Non-pigmented ciliary epithelial cell (primary cell): ENCODE measurements around the gene UPF3A.
"Not testable (repeated sequence)": the region's sequence is repeated elsewhere in the genome, so short reads cannot be mapped to it uniquely, and the experiment has no call there.

Experiments used
- DNase-seq: peaks from one replicate; pipeline ENCODE4 v3.0.0-alpha.2; 2010; ENCODE audit warnings: low read depth

The UPF3A gene, protein sequence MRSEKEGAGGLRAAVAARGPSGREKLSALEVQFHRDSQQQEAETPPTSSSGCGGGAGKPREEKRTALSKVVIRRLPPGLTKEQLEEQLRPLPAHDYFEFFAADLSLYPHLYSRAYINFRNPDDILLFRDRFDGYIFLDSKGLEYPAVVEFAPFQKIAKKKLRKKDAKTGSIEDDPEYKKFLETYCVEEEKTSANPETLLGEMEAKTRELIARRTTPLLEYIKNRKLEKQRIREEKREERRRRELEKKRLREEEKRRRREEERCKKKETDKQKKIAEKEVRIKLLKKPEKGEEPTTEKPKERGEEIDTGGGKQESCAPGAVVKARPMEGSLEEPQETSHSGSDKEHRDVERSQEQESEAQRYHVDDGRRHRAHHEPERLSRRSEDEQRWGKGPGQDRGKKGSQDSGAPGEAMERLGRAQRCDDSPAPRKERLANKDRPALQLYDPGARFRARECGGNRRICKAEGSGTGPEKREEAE

DNA sequence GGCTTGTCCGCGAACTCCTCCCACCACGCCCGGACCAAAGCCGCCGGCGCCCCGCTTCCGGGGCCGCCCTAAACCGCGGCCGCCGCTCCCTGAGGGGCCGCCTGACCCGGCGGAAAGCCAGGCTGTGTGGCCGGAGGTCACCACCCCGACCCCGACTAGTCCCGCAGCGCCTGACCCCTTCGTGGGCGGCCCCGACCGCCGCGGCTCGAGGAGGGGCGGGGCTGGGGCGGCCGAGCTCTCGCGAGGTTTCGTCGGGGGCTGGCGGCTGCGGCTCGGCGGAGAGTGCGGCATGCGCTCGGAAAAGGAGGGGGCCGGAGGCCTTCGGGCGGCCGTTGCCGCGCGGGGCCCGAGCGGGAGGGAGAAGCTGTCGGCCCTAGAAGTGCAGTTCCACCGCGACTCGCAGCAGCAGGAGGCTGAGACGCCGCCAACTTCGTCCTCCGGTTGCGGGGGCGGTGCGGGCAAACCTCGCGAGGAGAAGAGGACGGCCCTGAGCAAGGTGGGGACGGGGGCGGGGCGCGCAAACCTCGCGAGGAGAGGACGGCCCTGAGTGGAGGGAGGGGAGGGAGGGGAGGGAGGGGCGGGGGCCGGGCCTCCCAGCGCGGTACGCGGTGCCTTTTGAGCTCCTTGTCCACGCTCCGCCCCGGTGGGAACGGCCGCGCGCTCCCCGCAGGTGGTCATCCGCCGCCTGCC is at the start of gene UPF3A:
TSS of gene UPF3A (plus strand) at position 251 of the 690 bp plus-strand sequence. CDS start at position 290, 39 bp downstream.
- DNase-seq = no peak

DNA sequence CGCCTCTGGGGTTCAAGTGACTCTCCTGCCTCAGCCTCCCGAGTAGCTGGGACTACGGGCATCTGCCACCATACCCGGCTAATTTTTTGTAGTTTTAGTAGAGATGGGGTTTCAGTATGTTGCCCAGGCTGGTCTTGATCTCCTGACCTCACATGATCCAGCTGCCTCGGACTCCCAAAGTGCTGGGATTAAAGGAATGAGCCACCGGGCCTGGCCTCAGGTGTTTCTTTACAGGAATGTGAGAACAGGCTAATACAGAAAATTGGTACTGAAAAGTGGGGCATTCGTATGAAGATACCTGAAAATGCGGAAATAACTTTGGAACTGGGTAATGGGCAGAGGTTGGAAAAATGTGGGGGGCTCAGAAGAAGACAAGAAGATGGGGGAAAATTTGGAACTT is 49.5 kb upstream of the UPF3A start:
- DNase-seq = no peak

DNA sequence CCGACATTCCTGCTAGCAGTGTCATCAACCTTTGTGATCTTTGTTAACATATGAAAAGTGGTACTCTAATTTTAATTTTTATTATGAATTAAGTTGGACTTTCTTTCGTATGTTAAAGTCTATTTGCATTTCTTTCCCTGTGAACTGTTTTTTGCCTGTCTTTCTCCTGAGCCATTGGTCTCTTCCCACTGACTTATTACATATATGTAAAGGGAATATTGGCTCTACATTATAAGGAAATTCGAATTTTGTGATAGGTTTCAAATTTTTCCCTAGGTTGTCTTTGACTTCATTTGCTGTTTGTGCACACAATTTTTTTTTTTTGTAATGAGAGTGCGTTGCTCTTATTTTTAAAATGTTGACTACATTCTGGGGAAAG is 47.1 kb upstream of the UPF3A start:
- no peak for DNase-seq

DNA sequence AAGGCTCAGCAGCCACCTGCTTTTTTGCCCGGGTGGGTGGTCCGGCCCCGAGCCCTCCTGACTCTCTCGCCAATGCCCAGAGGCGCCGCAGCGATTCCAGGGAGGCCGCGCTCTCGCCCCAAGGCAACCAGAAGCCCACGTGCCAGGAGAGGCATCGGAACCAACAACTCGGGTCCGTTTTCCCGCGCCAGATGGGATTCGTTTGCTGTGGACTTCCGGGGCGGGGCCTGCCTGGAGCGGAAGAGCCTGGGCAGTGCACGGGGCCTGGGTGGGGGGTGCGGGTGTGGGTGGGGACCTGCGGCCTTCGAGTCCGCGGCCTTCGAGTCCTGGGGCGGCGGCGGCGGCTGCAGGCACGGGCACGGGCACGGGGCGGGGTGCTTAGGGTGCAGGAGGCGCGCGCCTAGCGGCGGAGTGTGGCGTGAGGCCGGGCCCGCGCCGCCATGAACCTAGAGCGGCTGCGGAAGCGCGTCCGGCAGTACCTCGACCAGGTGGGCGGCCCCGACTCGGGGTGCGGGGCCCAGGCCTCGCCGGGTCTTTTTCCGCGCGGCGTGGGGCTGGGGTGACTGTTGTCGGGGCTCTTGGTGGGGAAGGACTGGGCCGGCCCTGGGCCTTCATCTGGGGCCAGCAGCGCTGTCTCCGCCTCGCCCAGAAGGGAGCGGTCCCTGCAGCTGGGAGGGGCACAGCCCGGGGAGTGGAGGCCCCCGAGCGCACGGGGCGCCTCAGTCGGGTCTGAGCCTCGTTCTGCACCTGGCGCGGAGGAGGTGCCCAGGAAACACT is 46.6 kb upstream of the UPF3A start, which contains the start of gene CDC16:
TSS of gene CDC16 (plus strand) at position 253 of the 777 bp plus-strand sequence. CDS start at position 441, 188 bp downstream.
- peak; percentile 42 for DNase-seq

DNA sequence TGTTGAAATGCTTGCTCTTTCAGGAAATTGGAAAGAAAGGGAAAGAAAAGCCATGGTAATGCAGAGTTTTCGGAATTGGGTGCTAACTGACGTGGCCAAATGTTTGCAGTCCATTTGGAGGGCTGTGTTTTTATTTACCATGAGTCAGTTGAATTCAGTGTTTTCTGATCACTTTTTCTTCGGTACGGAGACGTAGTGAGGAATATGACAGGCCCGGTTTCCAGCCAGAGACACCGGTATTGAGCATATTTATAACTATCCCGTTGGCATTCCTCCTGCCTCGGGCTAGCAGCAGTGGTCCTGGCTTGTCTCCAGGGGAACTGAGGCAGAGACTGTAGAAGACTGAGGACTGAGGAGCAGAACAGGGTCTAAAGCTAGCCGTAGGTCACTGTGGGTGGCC is 45.7 kb upstream of the UPF3A start:
- DNase-seq = no peak

DNA sequence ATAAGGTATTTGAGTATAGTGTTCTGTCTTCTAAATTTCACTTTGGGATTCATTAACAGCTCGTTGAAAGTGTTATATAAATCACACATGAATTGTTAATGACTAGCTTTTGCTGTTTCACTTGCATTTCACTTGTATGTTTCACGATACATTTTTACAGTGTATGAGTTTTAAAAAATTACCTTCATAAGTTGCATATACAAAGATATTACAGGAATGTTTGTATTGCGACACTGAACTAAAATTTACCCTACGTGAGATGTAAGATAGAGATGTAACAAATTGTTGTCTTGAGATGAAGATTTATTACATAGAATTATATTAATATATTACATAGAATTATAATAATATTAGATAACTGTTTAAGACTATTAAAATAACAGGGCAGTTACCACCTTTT is 45.2 kb upstream of the UPF3A start:
- no peak for DNase-seq

DNA sequence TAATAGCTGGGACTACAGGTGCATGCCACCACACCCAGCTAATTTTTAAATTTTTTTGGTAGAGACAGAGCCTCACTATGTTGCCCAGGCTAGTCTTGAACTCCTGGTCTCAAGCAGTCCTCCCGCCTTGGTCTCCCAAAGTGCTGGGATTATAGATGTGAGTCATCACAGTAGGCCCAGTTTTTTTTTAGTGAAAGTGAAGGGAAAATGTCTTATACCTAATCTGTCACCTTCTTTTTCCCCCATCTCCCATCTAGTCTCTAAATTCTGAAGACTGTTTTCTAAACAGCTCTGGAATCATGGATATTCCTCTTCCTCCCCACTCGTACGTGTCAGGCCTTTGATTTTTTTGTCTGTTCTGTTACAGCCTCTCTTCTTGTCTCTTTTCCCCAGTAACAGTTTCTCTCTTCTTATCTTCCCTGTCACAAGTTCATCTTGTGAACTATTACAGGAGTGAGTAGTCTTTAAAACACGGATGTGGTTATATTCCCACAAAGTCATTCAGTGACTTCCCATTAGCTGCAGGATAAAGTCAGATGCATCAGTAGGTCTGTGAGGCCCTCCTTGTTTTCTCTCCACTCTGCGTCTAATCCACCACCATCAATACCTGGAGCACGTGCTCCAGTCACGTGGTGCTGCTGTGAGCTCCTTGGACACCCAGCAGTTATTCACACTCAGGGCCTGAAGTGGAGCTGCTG is 43.8 kb upstream of the UPF3A start:
- DNase-seq = no peak

DNA sequence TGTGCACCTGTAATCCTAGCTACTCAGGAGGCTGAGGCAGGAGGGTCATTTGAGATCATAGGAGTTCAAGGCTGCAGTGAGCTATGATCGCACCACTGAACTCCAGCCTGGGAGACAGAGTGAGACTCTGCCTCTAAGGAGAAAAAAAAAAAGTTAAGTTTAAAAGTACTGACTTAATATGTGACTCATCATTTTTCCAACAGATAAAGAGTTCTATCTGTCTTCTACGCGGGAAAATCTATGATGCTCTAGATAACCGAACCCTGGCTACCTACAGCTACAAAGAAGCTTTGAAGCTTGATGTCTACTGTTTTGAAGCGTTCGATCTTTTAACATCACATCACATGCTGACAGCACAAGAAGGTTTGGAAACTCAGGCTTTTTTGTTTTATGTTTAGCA is 39.5 kb upstream of the UPF3A start:
- no peak for DNase-seq

DNA sequence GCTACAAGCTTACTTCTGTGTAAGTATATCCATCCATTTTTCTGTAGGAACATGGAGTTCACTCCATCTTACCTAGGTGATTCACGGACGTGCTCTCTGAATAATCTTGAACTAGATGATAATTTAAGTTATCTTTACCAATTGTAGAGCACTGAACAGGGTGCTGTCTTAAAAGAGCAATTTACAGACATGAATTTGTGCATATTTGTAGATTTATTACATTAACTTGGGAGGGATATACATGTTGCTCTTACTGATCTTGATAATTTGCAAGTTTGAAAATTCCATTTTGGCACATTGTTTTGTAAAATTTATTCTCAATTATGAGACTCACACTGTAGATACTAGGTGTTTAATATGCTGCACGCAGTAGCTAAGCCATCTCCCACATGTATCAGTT is 37.4 kb upstream of the UPF3A start:
- no peak for DNase-seq

DNA sequence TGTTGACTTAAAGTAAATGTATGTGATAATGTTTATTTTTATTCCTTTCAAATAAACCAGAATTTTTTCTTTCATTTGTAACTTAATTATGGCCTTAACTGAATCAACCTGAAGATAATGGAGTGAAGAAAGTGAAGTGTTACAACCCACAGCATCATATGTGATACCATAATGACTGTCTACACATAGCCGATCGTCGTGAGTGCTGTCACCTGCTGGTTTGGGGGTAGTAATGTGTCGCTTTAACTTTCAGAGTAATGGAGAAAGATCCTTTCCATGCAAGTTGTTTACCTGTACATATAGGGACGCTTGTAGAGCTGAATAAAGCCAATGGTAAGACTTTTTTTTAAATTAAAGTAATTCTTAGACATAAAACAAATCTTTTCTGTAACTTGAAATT is 36.8 kb upstream of the UPF3A start:
- DNase-seq = no peak

DNA sequence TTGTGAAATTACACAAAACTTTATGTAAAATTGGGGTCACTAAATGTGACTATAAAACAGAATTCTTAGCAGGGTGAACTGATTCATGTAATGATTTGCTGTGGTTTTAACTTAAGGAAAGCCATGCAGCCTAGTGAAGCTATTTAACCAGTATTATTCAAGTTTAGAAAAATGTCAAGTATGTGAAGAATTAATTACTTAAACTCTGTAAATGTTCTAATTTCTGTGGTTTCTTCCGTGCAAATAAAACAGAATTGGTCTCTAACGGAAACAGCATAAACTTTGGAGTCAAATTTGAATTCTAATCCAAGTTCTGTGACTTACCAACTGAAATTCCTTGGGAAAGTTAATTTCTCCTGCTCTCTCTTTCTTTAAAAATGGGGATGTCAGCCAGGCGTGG is 33.4 kb upstream of the UPF3A start:
- DNase-seq = no peak

DNA sequence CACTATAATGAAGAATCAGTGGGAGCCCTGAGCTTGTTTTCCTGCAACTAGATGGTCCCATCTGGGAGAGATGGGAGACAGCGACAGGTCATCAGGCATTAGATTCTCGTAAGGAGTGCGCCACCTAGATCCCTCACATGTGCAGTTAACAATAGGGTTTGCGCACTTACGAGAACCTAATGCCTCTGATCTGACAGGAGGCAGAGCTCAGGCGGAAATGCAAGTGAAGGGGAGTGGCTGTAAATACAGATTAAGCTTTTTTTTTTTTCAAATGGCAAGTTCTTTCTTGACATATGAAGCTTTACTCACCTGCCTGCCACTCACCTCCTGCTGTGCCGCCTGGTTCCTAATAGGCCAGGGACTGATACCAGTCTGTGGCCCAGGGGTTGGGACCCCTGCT is 32.3 kb upstream of the UPF3A start:
- no peak for DNase-seq

DNA sequence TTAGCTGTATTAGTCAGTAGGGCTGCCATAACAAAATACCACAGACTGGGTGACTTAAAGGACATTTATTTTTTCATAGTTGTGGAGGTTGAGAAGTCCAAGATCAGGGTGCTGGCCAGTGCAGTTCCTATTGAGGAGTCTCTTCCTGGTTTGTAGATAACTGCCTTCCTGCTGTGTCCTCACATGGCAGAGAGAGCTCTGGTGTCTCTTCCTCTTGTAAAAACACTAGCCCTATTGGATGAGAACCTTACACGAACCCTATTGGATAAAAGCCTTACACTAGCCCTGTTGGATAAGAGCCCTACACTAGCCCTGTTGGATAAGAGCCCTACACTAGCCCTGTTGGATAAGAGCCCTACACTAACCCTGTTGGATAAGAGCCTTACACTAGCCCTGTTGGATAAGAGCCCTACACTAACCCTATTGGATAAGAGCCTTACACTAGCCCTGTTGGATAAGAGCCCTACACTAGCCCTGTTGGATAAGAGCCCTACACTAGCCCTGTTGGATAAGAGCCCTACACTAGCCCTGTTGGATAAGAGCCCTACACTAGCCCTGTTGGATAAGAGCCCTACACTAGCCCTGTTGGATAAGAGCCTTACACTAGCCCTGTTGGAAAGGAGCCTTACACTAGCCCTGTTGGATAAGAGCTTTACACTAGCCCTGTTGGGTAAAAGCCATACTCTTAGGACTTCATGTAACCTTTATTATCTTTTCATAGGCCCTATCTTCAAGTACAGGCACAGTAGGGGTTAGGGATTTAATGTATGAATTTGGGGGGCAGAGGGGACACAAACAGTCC is 29.6 kb upstream of the UPF3A start:
- DNase-seq = not testable (repeated sequence)

DNA sequence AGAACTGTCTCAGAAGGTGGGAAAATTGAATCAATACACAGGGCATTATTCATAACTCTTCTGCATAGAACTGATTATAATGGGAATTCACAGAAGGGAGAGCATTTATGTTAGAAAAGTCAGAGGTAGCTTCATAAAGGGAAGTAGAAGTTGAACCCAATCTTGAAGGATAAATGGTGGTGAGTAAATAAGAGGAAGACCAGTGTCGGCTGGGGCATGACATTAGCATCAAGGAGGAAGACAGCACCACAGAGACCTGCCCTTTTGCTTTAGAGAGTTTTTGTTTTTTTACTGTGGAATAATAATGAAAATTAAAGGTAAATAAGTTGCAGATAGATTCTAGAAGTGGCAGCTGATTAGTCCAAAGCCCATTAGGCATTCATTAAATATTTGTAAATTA is 24.9 kb upstream of the UPF3A start:
- DNase-seq = no peak

DNA sequence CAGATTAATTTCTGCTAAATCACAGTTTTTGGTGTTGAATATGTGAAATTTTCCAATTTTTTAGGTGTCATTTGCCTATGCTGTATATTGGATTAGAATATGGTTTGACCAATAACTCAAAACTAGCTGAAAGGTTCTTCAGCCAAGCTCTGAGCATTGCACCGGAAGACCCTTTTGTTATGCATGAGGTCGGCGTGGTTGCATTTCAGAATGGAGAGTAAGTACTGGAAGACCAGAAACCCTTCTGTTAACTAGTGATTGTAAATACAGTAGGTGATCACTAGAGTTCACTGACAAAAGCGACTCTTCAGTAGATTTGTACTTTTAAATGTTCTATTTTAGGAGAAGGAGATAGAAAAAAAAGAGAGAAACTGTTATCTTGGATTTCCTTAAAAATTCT is 24.4 kb upstream of the UPF3A start:
- no peak for DNase-seq

DNA sequence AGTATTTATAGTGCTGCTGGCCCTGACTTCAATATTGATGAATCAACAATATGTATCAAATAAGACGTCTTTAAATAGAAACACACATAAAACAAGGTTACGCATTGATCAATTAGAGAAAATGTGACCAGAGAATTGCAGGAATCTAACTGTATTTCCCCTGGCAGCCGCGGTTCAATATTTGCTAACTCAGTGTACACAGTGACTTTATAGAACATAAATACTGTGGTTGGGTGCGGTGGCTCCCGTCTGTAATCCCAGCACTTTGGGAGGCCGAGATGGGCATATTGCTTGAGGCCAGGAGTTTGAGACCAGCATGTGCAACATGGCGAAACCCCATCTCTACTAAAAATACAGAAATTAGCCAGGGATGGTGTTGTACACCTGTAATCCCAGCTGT is 22.8 kb upstream of the UPF3A start:
- no peak for DNase-seq

DNA sequence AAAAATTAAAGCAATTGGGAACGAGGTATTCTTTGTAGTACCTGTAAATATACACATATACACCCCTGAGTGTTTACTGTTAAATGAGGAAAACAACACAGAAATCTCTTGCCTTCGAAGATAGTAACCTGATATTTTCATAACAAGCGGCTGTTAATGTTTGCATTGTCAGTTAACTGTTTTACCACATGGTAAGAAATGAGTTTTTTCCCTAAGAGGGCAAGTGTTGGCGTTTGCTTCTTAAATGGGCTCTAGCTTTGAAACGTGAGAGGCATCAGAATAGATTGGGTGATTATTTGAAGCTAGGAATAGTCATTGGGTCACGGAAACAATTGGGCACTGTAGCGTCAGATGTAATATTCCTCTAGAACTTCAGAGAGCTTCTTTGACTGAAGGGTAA is 22.0 kb upstream of the UPF3A start:
- no peak for DNase-seq

DNA sequence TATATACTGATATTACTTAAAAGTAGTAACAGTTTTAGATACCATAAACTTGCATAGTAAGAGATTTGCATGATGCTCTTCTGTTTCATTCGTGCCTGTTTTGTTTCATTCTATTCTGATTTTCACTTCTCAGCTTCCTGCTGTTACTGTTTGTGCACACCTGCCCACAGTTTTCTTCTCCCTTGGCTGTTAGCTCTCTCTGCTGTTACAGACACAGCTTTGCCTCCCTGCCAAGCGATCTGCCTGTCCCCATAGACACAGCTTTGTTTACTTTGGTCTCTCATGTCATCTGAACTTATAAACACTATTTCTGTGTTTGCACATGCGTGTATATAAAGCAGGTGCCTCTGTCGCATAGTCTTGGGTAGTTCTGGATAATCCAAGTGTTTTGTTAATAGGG is 21.4 kb upstream of the UPF3A start:
- DNase-seq = no peak

DNA sequence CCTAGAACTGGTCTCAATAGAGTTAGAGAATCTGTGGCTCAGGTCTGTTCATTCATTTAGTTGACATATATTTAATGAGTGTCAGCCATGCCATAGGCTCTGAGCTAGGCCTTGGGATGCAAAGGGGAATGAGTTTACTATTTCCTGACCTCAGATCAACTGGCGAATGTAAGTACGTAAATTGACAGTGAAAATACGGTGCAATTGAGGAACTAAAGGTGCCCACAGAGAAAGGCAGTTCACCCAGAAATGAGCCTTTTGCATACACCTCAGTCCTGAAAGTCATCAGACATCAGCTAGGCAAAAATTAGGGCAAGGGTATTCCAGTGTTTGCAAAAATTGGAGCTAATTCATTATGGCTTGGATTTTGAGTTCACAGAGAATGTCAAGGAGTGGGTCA is 20.6 kb upstream of the UPF3A start:
- no peak for DNase-seq

DNA sequence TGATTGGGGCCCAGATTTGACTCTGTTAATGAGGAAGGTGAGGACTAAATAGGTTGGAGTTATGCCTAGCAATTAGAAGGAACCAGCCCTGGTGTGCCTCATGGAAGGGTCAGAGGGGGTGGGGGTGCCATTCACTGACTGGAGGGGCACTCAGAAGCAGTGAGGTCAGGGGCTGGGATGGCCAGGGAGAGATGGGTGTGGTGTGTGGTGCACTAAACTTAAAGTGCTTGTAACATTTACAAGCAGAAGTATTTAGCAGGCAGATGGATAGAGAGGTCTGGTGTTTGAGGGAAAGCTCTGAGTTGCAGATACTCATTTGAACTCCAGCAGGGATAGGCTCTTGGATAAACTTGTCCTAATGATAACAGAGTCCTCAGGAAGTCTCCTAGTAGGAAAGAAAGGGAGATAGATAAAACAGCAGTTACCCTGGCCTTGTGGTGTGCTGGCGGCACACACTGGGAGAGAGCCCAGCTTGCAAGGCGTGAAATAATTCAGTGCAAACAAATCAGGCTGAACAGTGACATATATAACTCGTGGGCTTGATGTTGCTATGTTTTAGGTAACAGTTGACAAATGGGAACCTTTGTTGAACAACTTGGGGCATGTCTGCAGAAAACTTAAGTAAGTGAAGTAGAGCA is 20.0 kb upstream of the UPF3A start:
- no peak for DNase-seq

DNA sequence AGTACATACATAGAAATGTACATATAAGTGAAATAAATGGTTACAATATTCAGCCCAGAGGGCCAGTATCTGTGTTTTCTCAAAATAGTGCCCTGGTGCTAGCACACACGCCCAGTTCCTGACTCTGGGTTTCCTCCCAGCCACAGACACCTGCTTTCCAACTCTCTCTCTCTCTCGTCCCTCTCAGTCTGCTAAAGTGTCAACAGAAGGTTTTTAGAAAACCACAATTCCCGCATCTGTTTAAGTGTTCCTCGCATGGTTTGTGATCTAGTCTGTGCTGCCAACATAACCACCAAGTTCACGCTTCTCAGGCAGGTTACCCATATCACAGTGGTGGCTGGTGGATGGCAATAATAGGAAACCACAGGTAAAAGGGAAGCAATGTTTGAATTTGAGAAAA is 17.8 kb upstream of the UPF3A start:
- no peak for DNase-seq
